Spleen (tissue), 11 donors: ENCODE measurements around the gene CFP. TPM values are rescaled to one million over a fixed set of nuclear protein-coding genes. Genes with fewer than 3 reads are reported as not detected.

Source experiments
- DNase-seq: peaks from one replicate; pipeline ENCODE4 v3.0.0-alpha.2; 2020
- H3K27ac ChIP-seq, 8 donors: fragments of 200-600 bp; sonication (generic) in 7 of 8; 1 replicate in 4 of 8; 2 replicates in 4 of 8; pipeline versions ENCODE4 v1.5.0 to v1.8.0; 2016 to 2021; ENCODE audit warnings: inconsistent platforms in 4 of 8, mild to moderate bottlenecking in 4 of 8, moderate library complexity in 1 of 8
- H3K27me3 ChIP-seq, 7 donors: fragments of 200-600 bp; sonication (generic) in 6 of 7; replicated peaks in 1 of 7; 1 replicate in 4 of 7; 2 replicates in 3 of 7; pipeline versions ENCODE4 v1.5.0 to v1.8.0; 2016 to 2021; ENCODE audit warnings: inconsistent platforms in 3 of 7, mild to moderate bottlenecking in 1 of 7
- H3K36me3 ChIP-seq, 6 donors: fragments of 200-600 bp; sonication (generic) in 5 of 6; 1 replicate in 4 of 6; 2 replicates in 2 of 6; pipeline versions ENCODE4 v1.5.0 to v1.8.0; 2016 to 2021; ENCODE audit warnings: inconsistent platforms in 2 of 6
- H3K4me1 ChIP-seq, 6 donors: fragments of 200-600 bp; sonication (generic) in 5 of 6; 1 replicate in 3 of 6; 2 replicates in 3 of 6; pipeline versions ENCODE4 v1.5.0 to v1.8.0; 2016 to 2021; ENCODE audit warnings: inconsistent platforms in 3 of 6
- H3K4me3 ChIP-seq, 8 donors: fragments of 200-600 bp; sonication (generic) in 7 of 8; 1 replicate in 4 of 8; 2 replicates in 4 of 8; pipeline versions ENCODE4 v1.5.0 to v1.8.0; 2016 to 2021; ENCODE audit warnings: inconsistent platforms in 4 of 8, mild to moderate bottlenecking in 4 of 8, moderate library complexity in 2 of 8
- H3K9me3 ChIP-seq, 8 donors: fragments of 200-600 bp; sonication (generic) in 7 of 8; 1 replicate in 4 of 8; 2 replicates in 4 of 8; pipeline versions ENCODE4 v1.5.0 to v1.8.0; 2016 to 2021; ENCODE audit warnings: inconsistent platforms in 4 of 8
- POLR2A ChIP-seq, 3 donors: fragments of 450-650 bp; IDR thresholded peaks; one replicate each; pipeline ENCODE4 v1.5.1; 2017; ENCODE audit warnings: antibody characterized with exemption in 3 of 3, mild to moderate bottlenecking in 1 of 3
- POLR2AphosphoS5 ChIP-seq, 3 donors: sonication (generic); formaldehyde crosslinking; IDR thresholded peaks; one replicate each; pipeline ENCODE4 v1.5.1; 2017; ENCODE audit warnings: antibody characterized with exemption in 3 of 3
- WGBS, 5 donors: extraction: QIAGEN DNeasy Blood & Tissue Kit in 3 of 5; methylation state at CpG; one replicate each; pipeline versions ENCODE4 v1.1.5 to v1.1.7; 2013 to 2018; 5-methylcytosine and 5-hydroxymethylcytosine counted together
- intact Hi-C: fragments of 100-400 bp; cut with DNase I; formaldehyde crosslinking; loops from one replicate; pipeline ENCODE4 v1.15.0; 2023; ENCODE audit warnings: low total_unique reads
- polyA plus RNA-seq, 3 donors: library from polyadenylated mRNA; stranded (reverse); fragments of 200-250 nt; gene quantifications; one replicate each; pipeline ENCODE4 v1.2.1, GENCODE V29; 2013
- total RNA-seq, 7 donors: library from RNA; depleted of rRNA in 3 of 7; stranded (reverse); fragments of >200 nt in 3 of 7; fragmentation: NEBNext Ultra II Directional in 4 of 7; extraction: Animal tissue kit (Norgen Biotek cat#: 25700) in 4 of 7; gene quantifications; one replicate each; pipeline versions ENCODE4 v1.1.0 to v1.2.1, GENCODE V29; 2016 to 2021
- TF ChIP-seq, protein P1 (sequence below), 11 experiments: fragments of 200-600 bp in 7 of 11; fragments of 450-650 bp in 4 of 11; sonication (generic) in 4 of 11; IDR thresholded peaks in 8 of 11; conservative IDR thresholded peaks in 3 of 11; 1 replicate in 7 of 11; 2 replicates in 4 of 11; pipeline versions ENCODE4 v1.4.0 to v1.8.0; 2016 to 2021; ENCODE audit warnings: antibody characterized with exemption in 11 of 11, inconsistent platforms in 4 of 11, mild to moderate bottlenecking in 1 of 11
- donor health status: healthy with polysubstance abuse.
- donor health status: DM: no; HTN: no; CAD: no; lungs with moderate emphysema.
- donor health status: DM: no; HTN: no; CAD: no.
- donor health status: Bipolar disorder and iron deficiency.
- donor health status: healthy.
- donor health status: DM: no; HTN: no; CAD: no.
- donor health status: DM: yes; HTN: yes; CAD: no.

CFP gene
- total and polyA plus RNA-seq, 10 donors: 25.3 to 180 (median 115) TPM

DNA sequence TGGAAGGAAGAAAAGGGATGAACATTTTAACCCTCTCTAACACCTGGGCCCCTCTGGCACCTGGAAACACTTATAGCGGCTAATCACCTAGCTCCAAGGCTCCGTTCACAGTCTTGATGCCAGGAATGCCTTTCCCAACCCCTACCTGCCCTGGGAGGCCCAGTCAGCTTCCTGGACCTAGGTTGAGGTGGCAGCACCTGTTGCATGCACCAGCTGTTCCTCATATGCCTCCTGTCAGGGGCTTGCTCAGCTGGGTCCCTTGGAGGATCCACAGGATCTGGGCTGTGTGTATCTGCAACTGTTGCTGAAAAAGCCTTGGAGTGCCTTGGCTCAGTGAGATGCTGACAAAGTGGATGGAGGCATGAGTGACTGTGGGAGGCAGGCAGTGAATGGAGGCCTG lies 4.4 kb downstream of the CFP start:
- intact Hi-C loops: no loop called here
- DNase-seq: no peak
- peaks cover 0 to 37% (median 0%) of the 10 kb centered on the region in 6 donors for H3K36me3 ChIP-seq
- no peaks in the 10 kb centered on the region for H3K9me3 ChIP-seq
- no peak overlapping the region for H3K4me3 ChIP-seq
- H3K27ac ChIP-seq: no peak overlapping the region
- no peak for TF ChIP-seq POLR2AphosphoS5 (IDR thresholded peaks at IDR 0.05)
- no peak for TF ChIP-seq POLR2A (IDR thresholded peaks at IDR 0.05)
- TF ChIP-seq, protein P1, sequence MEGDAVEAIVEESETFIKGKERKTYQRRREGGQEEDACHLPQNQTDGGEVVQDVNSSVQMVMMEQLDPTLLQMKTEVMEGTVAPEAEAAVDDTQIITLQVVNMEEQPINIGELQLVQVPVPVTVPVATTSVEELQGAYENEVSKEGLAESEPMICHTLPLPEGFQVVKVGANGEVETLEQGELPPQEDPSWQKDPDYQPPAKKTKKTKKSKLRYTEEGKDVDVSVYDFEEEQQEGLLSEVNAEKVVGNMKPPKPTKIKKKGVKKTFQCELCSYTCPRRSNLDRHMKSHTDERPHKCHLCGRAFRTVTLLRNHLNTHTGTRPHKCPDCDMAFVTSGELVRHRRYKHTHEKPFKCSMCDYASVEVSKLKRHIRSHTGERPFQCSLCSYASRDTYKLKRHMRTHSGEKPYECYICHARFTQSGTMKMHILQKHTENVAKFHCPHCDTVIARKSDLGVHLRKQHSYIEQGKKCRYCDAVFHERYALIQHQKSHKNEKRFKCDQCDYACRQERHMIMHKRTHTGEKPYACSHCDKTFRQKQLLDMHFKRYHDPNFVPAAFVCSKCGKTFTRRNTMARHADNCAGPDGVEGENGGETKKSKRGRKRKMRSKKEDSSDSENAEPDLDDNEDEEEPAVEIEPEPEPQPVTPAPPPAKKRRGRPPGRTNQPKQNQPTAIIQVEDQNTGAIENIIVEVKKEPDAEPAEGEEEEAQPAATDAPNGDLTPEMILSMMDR (IDR thresholded peaks at IDR 0.05 in 8 of 11, conservative IDR thresholded peaks at IDR 0.05 in 3 of 11): no peak
- peaks cover 0 to 39% (median 8%) of the 10 kb centered on the region in 6 donors for H3K4me1 ChIP-seq
- 86 to 100% (median 94%) methylated on average over 2 of the region's 2 CpGs for WGBS, 5 donors
- peaks cover 0 to 17% (median 0%) of the 10 kb centered on the region in 7 donors for H3K27me3 ChIP-seq

DNA sequence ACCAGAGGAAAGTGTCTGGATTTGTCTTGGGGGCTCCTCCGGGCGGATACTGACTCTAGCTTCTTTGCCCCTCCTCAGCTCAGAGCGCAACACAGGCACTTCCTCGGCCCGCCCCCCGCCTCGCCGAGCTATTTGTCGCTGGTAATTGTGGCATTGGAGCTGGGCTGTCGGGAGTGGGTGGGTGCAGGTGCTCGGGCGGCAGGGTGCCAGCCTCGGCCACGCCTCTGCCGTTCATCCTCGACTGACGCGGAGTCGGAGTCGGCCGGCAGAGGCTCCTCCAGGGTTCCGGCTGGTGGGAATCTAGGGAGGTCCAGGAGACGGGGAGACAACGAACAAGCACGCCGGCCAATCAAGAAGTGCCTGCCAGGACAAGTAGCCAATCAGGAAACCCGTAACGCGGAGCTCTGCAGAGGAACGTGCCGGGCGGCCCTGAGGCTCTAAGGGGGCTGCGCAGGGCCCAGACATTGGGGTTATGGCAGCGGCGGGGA lies 6.1 kb downstream of the CFP start:
- peaks cover 0 to 27% (median 4%) of the 10 kb centered on the region in 7 donors for H3K27me3 ChIP-seq
- H3K9me3 ChIP-seq: no peaks in the 10 kb centered on the region
- intact Hi-C loops: no loop called here
- TF ChIP-seq POLR2AphosphoS5 (IDR thresholded peaks at IDR 0.05): peak in 2 of 3 donors; percentile 56 to 68
- TF ChIP-seq, protein P1 (IDR thresholded peaks at IDR 0.05 in 8 of 11, conservative IDR thresholded peaks at IDR 0.05 in 3 of 11): no peak
- peaks cover 0 to 34% (median 8%) of the 10 kb centered on the region in 6 donors for H3K4me1 ChIP-seq
- H3K27ac ChIP-seq: no peak overlapping the region
- peaks cover 0 to 37% (median 0%) of the 10 kb centered on the region in 6 donors for H3K36me3 ChIP-seq
- WGBS, 5 donors: 0 to 41% (median 18%) methylated on average over 35 of the region's 35 CpGs; no CpG with 5 or more reads in 1 of the 5 donors
- H3K4me3 ChIP-seq: peak overlapping the region in 5 of 8 donors; percentile 12 to 61 (median 15)
- peak; percentile 79 for DNase-seq

DNA sequence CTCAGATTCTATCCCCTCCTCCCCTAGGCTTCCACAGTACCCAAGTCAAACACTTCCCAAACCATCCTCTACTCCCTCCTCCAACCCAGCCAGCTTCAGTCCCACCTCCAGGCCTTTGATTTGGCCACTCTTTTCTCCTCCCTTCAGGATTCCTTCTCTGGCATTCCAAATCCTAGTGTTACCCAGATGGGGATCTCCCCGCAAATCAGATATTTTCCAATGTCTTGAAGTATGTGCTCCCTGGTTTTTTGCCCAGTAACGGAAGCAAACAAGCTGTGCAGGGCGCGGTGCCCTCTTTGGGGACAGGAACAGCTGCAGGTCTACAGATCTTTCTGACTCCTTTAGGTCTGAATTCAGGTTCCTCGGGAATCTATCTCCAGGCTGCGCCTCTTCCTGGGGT lies 7.9 kb downstream of the CFP start:
- H3K4me1 ChIP-seq: peaks cover 0 to 26% (median 8%) of the 10 kb centered on the region in 6 donors
- H3K27ac ChIP-seq: no peak overlapping the region
- H3K9me3 ChIP-seq: no peaks in the 10 kb centered on the region
- no peak overlapping the region for H3K4me3 ChIP-seq
- H3K36me3 ChIP-seq: peaks cover 0 to 23% (median 0%) of the 10 kb centered on the region in 6 donors
- H3K27me3 ChIP-seq: peaks cover 0 to 27% (median 4%) of the 10 kb centered on the region in 7 donors
- DNase-seq: no peak
- 77 to 94% (median 92%) methylated on average over 6 of the region's 6 CpGs for WGBS, 5 donors
- TF ChIP-seq, protein P1 (IDR thresholded peaks at IDR 0.05 in 8 of 11, conservative IDR thresholded peaks at IDR 0.05 in 3 of 11): no peak
- TF ChIP-seq POLR2A (IDR thresholded peaks at IDR 0.05) (no peak), POLR2AphosphoS5 (IDR thresholded peaks at IDR 0.05) (no peak)
- intact Hi-C loops: no loop called here

DNA sequence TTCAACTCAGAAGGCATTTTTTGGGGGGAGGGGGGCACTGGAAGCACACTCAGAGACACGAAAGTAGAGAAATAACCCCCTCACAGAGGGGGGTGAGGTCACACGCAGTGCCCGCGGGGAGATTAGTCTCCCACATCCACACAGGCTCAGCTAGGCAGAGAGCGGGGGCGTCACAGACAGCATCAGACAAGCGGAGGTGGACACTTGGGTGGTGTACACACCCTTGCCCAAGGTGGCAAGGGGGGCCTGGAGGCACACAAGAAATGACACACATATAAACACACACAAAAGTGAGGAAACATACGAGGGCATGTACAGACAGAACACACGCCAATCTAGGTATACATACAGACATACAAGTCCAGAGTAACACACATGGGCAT lies 9.4 kb downstream of the CFP start:
- Histone ChIP-seq H3K4me3 (peak overlapping the region in 1 of 8 donors; percentile 67), H3K27ac (no peak overlapping the region), H3K9me3 (no peaks in the 10 kb centered on the region), H3K36me3 (peaks cover 0 to 7% (median 0%) of the 10 kb centered on the region in 6 donors), H3K27me3 (peaks cover 0 to 27% (median 4%) of the 10 kb centered on the region in 7 donors), H3K4me1 (peaks cover 0 to 26% (median 8%) of the 10 kb centered on the region in 6 donors)
- 47 to 68% (median 53%) methylated on average over 7 to 9 of the region's 9 CpGs for WGBS, 5 donors
- intact Hi-C loops: no loop called here
- no peak for TF ChIP-seq POLR2AphosphoS5 (IDR thresholded peaks at IDR 0.05)
- TF ChIP-seq, protein P1 (IDR thresholded peaks at IDR 0.05 in 8 of 11, conservative IDR thresholded peaks at IDR 0.05 in 3 of 11): no peak
- TF ChIP-seq POLR2A (IDR thresholded peaks at IDR 0.05): no peak
- no peak for DNase-seq
